BE2C (cell line): ENCODE data around the gene TTLL1.
A peak's percentile ranks its signal among the peaks of the same experiment; 100 is the strongest.

Experiments
- DNase-seq: peaks from one replicate; pipeline ENCODE4 v3.0.0-alpha.2; 2020
- H3K27me3 ChIP-seq: fragments of 250-450 bp; sonication (Bioruptor Pico); 2 replicates; pipeline ENCODE4 v1.5.1; 2020; ENCODE audit warnings: mild to moderate bottlenecking
- H3K36me3 ChIP-seq: fragments of 250-450 bp; sonication (Bioruptor Pico); 2 replicates; pipeline ENCODE4 v1.5.1; 2020; ENCODE audit warnings: mild to moderate bottlenecking
- H3K4me1 ChIP-seq: fragments of 250-450 bp; sonication (Bioruptor Pico); 2 replicates; pipeline ENCODE4 v1.5.1; 2020
- H3K4me3 ChIP-seq: 2 replicates; pipeline ENCODE4 v1.5.1; 2011; ENCODE audit warnings: low read depth, low read length
- H3K9me3 ChIP-seq: fragments of 250-450 bp; sonication (Bioruptor Pico); 2 replicates; pipeline ENCODE4 v1.5.1; 2020
- TF ChIP-seq, protein P1 (sequence below): IDR thresholded peaks from 2 replicates; pipeline ENCODE4 v1.5.1; 2012; ENCODE audit warnings: mild to moderate bottlenecking, low read depth, low read length

The TTLL1 gene

DNA sequence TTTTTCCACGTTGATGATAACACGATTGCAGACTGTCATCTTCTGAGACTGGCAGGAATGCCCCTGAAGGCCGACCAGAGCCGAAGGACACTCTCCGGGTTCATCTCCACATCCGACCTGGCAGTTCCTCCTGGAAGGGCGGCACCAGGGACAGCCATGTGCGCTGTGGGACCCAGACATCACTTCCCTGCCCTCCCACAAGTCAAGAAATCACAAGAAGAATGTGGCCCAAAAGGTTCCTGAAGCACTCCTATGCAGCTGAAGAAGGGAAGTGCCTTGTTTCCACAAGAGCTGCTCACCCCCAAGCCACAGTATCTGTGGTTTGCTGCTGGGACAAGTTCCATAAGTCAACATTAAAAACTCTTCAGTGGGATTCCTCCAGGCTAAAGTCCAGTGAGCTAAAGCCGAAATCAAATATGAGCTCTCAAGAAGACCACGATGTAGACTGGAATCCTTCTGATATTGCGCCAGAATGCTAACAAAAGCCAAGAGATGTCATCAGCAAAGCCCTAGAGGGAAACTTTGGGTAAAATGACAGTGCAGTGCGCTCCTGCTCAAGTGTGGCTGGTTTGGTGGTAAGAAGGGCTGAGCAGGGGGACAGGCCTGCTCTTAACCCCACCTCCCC lies 95.4 kb downstream of the TTLL1 start:
- no peaks in the 10 kb centered on the region for H3K4me1 ChIP-seq
- TF ChIP-seq, protein P1, sequence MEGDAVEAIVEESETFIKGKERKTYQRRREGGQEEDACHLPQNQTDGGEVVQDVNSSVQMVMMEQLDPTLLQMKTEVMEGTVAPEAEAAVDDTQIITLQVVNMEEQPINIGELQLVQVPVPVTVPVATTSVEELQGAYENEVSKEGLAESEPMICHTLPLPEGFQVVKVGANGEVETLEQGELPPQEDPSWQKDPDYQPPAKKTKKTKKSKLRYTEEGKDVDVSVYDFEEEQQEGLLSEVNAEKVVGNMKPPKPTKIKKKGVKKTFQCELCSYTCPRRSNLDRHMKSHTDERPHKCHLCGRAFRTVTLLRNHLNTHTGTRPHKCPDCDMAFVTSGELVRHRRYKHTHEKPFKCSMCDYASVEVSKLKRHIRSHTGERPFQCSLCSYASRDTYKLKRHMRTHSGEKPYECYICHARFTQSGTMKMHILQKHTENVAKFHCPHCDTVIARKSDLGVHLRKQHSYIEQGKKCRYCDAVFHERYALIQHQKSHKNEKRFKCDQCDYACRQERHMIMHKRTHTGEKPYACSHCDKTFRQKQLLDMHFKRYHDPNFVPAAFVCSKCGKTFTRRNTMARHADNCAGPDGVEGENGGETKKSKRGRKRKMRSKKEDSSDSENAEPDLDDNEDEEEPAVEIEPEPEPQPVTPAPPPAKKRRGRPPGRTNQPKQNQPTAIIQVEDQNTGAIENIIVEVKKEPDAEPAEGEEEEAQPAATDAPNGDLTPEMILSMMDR: no peak
- H3K4me3 ChIP-seq: no peak overlapping the region
- no peak for DNase-seq
- H3K9me3 ChIP-seq: no peaks in the 10 kb centered on the region
- no peaks in the 10 kb centered on the region for H3K27me3 ChIP-seq
- H3K36me3 ChIP-seq: no peaks in the 10 kb centered on the region

DNA sequence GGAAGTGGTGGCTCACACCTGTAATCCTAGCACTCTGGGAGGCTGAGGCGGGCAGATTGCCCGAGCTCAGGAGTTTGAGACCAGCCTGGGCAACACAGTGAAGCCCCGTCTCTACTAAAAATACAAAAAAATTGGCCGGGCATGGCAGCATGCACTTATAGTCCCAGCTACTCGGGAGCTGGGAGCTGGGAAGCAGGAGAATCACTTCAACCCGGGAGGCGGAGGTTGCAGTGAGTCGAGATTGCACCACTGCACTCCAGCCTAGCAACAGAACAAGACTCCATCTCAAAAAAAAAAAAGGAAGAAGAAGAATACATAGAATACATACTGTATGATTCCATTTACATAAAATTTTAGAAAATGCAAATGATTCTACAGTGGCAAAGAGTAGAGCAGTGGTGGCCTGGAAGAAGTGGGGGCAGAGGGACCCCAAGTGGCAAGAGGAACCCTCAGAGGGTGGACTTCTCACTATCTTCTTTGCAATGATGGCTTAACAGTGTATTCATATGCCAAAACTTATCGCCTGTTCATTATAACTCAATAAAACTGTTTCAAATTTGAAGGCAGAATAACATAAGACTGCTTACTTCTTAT lies 96.2 kb downstream of the TTLL1 start:
- TF ChIP-seq, protein P1: no peak
- no peaks in the 10 kb centered on the region for H3K36me3 ChIP-seq
- H3K4me1 ChIP-seq: no peaks in the 10 kb centered on the region
- no peak for DNase-seq
- H3K9me3 ChIP-seq: no peaks in the 10 kb centered on the region
- no peaks in the 10 kb centered on the region for H3K27me3 ChIP-seq
- no peak overlapping the region for H3K4me3 ChIP-seq

DNA sequence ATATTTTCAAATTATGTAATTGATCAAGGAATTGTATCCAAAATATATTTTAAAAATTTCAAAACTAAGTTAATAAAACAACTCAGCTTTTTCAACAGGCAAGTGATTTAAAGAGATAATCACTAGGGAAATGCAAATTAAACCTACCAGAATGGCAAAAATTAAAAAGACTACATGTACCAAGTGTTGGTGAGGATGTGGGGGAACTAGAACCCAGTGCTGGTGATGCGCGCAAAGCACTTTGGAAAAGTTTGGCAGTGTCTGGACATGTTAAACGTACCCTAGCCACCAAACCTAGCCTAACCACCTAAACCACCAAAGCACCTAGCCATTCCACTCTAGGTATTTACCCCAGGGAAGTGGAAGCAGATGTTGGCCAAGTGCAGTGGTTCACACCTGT lies 97.1 kb downstream of the TTLL1 start:
- Histone ChIP-seq H3K9me3 (no peaks in the 10 kb centered on the region), H3K36me3 (no peaks in the 10 kb centered on the region), H3K4me3 (no peak overlapping the region), H3K27me3 (no peaks in the 10 kb centered on the region), H3K4me1 (no peaks in the 10 kb centered on the region)
- TF ChIP-seq, protein P1: no peak
- DNase-seq: no peak

DNA sequence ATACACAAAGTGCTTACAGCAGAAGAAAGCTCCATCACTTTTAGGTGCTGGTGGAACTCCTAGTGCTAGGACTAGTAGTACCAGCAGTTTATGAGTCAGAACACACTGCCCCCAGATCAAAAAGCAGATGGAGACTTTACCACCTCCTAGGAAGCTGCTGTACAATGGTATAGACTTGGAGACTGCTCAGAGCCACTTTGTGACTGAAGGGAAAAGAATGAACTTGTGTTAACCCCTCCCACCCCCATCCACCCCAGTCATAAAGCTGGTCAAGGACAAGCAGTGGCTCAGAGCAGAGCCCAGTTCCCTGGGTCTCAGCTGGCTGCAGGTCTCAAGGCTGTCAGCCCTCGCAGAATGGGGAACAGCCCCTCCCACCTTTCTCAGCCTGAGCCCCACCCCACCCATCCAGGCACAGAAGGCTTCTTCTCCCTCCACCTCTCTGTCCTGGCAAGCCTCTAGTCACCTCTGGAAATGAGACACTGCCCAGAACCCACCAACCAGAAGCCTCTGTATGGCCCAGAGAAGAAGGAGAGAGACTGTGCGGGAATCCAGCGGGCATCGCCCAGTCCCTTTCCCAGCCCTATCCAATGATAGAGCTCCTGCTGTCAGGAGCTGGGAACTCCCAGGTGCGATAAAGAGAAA lies 98.1 kb downstream of the TTLL1 start:
- Histone ChIP-seq H3K4me1 (no peaks in the 10 kb centered on the region), H3K4me3 (no peak overlapping the region), H3K9me3 (no peaks in the 10 kb centered on the region), H3K27me3 (no peaks in the 10 kb centered on the region), H3K36me3 (no peaks in the 10 kb centered on the region)
- TF ChIP-seq, protein P1: no peak
- no peak for DNase-seq

DNA sequence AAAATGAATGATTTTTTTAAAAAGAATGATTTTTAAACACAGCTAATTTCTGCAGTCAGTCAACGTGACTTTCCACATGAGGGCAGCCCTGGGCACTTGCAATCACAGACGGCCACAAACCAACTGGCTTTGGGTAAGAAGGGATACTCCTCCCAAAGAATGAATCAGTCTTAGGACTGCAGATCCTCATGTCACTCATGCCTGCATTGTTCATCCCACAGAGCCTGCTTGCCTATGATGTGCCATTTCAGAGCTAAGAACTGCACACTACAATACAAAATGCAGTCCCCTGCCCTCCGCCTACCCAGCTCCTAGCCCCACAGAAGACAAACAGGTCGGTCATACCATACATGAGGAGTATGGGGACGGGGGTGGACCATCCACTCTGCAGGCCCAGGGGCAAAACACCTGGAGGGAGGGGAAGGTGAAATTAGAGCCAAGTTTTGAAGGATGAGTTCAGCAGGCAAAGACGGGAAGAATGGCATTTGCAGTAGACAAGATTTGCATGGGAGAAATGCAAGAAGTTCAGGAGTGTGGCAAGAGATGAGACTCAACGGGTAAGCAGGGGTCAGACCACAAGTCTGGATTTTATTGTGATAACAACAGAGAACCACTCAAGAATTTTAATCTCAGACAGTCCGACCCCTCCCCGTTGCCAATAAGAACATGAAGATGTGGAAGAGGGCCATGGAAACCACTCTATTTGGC lies 98.9 kb downstream of the TTLL1 start:
- TF ChIP-seq, protein P1: peak; percentile 35
- no peak for DNase-seq
- Histone ChIP-seq H3K4me1 (no peaks in the 10 kb centered on the region), H3K27me3 (no peaks in the 10 kb centered on the region), H3K9me3 (no peaks in the 10 kb centered on the region), H3K4me3 (no peak overlapping the region), H3K36me3 (no peaks in the 10 kb centered on the region)
